Measurements from ENCODE around the gene PKD2.

PKD2 gene

GRCh38 chr4:88027611-88028608 lies 20.5 kb downstream of the PKD2 start:
- DNase-seq = peak; percentile 46 to 67

DNA sequence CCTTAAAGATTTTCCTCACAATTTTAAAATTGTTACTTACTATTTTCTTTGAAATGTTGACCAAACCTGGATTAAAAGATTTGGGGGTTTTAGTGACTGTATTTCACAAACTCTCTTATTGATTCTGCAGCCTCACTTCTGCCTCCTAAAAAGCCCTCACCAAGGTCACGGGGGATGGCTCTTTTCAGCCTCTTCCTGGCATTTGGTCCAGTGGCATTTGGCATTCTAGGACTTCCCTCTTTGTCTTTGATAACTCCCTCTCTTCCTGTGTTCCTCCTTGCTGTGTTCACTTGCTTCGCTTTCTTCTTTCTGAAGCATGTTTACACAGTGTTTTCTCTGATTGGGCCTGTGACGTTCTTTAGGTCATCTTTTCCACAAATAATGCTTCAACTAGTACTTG lies 21.5 kb downstream of the PKD2 start:
- DNase-seq = peak; percentile 15 to 45

DNA sequence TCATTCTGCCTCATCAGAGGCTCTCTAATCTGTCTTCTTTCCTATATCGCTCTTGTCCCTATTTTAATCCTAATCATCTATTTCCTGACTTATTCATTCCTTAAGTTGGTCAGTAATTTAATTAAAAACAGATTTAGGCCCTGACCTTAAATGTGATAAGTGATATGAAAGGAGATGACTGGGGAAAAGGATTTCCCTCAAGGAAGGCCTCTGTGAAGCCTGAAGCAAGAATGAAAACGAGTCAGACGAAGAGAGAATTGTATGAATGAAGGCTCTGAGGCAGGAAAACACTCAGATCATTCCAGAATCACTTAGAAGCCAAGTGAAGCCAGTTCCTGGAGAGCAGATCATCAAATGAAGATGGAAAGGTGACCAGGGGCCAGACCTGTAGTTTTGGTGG lies 22.1 kb downstream of the PKD2 start:
- DNase-seq = no peak

- DNase-seq = no peak
Measured at GRCh38 chr4:88030565-88031310, 23.3 kb downstream of the PKD2 start.

DNA sequence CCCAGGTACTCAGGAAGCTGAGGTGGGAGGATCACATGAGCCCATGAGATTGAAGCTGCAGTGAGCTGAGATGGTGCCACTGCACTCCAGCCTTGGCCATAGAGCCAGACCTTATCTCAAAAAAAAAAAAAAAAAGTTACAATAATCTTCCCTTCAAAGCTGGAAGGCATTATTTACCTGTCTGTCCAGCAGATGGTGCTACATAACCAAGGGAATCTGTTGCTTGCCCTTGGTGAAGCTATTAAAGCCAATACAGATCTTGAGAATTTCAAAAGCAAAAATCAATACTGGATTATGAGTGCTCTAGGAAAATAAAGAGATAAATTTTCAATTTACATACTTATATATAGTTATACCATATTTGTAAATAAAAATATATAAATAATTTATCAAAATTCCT lies 25.9 kb downstream of the PKD2 start:
- DNase-seq = peak; percentile 70 to 74

- no peak for DNase-seq
Measured at GRCh38 chr4:88035292-88035691, 27.9 kb downstream of the PKD2 start.

GRCh38 chr4:88037447-88037846 lies 30.0 kb downstream of the PKD2 start:
- no peak for DNase-seq

DNA sequence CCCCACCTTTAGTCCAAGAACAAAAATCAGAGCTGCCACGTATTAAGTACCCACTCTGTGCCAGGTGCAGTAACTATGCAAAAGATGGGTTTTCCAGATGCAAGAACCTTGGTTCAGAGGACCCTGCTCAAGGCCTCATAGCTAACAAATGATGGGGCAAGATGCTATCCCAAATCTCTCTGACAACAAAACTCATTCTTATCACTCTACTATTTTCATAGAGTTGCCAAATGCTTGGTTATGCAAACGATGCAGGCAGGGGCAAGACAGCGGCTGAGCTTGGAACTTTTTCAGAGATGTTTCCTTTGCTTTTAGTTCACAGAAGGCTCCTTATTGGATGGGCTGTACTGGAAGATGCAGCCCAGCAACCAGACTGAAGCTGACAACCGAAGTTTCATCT lies 30.5 kb downstream of the PKD2 start:
- DNase-seq = no peak

- DNase-seq = no peak
Measured at GRCh38 chr4:88040707-88041106, 33.3 kb downstream of the PKD2 start.

DNA sequence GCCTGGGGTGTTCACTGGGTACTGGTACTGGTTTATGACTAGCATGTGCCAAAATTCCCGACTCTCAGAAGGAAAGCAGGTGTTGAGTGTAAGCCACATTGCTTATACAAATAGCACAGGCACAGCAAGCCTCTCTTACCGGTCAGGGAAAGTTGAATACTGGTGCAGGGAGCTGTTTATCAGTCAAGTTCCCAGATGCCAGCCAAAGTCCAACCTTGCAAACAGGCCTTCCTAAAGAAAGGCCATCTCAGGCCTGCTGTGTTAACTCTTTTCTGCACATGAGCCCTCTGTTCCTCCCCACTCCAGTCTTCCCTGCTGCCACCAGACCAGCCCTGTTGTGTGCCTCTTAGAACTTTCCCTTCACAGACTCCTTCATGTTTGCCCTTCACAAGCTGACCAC lies 34.2 kb downstream of the PKD2 start:
- DNase-seq = no peak

GRCh38 chr4:88043001-88043400 lies 35.6 kb downstream of the PKD2 start:
- DNase-seq = no peak

- no peak for DNase-seq
Measured at GRCh38 chr4:88043586-88044340, 36.3 kb downstream of the PKD2 start.

- DNase-seq = peak; percentile 41 to 53
Measured at GRCh38 chr4:88045021-88045420, 37.6 kb downstream of the PKD2 start.

- DNase-seq = no peak
Measured at GRCh38 chr4:88054229-88054628, 46.8 kb downstream of the PKD2 start.

DNA sequence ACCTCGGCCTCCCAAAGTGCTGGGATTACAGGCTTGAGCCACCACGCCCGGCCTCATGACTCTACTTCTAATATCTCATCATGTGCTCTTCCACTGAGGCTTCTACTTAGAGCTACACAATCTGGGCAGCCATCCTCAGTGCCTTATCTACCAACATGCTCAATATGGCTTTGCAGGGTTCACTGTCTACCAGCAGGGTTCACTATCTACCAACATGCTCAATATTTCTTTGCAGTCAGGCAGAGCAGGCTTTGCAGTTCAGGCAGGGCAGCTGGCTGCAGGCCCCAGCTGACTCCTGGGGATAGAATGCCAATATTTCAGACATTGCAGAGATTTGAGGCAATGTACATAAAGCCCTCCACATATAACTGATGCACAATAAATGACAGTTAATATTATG lies 47.5 kb downstream of the PKD2 start:
- peak; percentile 35 to 54 for DNase-seq

- no peak for DNase-seq
Measured at GRCh38 chr4:88058295-88058694, 50.9 kb downstream of the PKD2 start.

DNA sequence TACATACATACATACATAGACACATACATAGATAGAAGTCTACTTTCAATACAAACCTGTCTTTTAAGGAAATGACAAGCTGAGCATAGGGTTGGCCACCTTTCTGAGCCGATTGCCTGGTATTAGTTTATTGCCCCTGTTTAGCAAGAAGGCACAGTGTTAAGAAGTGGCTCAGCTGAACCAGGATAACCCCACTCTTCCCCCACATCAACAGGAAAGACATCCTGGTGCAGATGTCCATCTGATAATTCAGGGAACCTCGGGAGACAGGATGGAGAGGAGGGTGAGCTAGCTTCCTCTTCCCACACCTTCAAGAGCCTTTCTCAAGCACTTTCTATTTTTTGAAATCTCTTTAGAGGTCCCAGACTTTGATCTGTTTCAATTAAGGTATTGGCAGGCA lies 52.3 kb downstream of the PKD2 start:
- no peak for DNase-seq

- no peak for DNase-seq
Measured at GRCh38 chr4:88060431-88060830, 53.0 kb downstream of the PKD2 start.

DNA sequence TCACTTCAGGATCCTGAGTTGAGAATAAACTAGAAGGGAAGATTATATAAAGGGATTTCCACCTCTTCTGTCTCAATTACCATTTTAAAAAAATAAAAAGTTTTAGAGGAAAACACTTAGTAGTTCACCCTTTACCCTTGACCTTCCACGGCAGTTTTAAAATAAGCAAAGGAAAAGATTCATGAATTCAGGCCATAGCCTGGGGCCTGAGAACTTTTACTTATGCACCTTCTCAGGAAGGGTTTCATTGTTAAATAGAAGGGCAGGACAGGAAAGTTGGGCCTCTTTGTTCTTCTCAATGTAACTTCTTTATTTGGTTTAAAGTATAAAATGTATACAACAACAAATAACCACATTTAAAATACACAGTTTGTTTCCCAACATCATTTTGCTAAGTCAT lies 54.9 kb downstream of the PKD2 start:
- DNase-seq = no peak

GRCh38 chr4:88062843-88063242 lies 55.4 kb downstream of the PKD2 start:
- DNase-seq = no peak

- DNase-seq = peak in 1 of 2 donors; percentile 12
Measured at GRCh38 chr4:88063634-88064296, 56.3 kb downstream of the PKD2 start.

DNA sequence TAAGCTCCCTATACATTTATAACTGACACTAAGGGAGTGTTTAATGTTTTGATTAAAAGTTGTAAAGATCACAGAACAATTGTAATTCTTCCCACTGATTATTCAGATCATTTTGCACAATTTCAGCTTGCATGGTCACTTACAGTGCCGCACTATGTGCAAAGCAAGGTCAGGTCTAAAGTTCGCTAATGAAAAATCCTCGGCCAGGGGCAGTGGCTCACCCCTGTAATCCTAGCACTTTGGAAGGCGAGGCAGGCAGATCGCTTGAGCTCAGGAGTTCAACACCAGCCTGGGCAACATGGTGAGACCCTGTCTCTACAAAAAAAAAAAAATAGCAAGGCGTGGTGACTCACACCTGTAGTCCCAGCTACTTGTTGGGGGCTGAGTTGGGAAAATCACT lies 57.0 kb downstream of the PKD2 start:
- no peak for DNase-seq
